HepG2 (cell line): ENCODE data around the gene RING1. TPM values are rescaled to one million over a fixed set of nuclear protein-coding genes. Genes with fewer than 3 reads are reported as not detected.

Experiments
- CBX5 ChIP-seq: sonication (generic); formaldehyde crosslinking; IDR thresholded peaks from 2 replicates; pipeline ENCODE4 v1.4.0; 2020; ENCODE audit warnings: missing genetic modification reagents, borderline replicate concordance
- HHEX ChIP-seq: IDR thresholded peaks from 2 replicates; pipeline ENCODE4 v1.6.1; 2016; ENCODE audit warnings: control low read depth
- HNF4G ChIP-seq, 2 experiments: sonication (generic) in 1 of 2; formaldehyde crosslinking in 1 of 2; IDR thresholded peaks; 2 replicates each; pipeline versions ENCODE4 v1.4.0 to v1.6.1; 2011 to 2020; ENCODE audit warnings: borderline replicate concordance in 2 of 2, low read depth in 2 of 2, mild to moderate bottlenecking in 2 of 2, low read length in 1 of 2, missing genetic modification reagents in 1 of 2, moderate library complexity in 1 of 2
- HOXA9 ChIP-seq: sonication (generic); formaldehyde crosslinking; IDR thresholded peaks from 2 replicates; pipeline ENCODE4 v1.8.1; 2022; ENCODE audit warnings: missing genetic modification reagents, mild to moderate bottlenecking, moderate library complexity, borderline replicate concordance
- MIER3 ChIP-seq: IDR thresholded peaks from 2 replicates; pipeline ENCODE4 v1.6.1; 2016; ENCODE audit warnings: missing compliant biosample characterization, borderline replicate concordance
- MIXL1 ChIP-seq: IDR thresholded peaks from 2 replicates; pipeline ENCODE4 v1.6.1; 2016
- PCBP2 ChIP-seq: fragments of 200-400 bp; formaldehyde crosslinking; optimal IDR thresholded peaks from 2 replicates; pipeline ENCODE3; 2018; ENCODE audit warnings: low read length, low read depth; ENCODE audit not compliant: poor library complexity, severe bottlenecking
- PPARG ChIP-seq: conservative IDR thresholded peaks from 2 replicates; pipeline ENCODE4 v1.6.1; 2016; ENCODE audit warnings: missing biosample characterization, missing genetic modification reagents
- PTBP1 ChIP-seq: fragments of 200-400 bp; formaldehyde crosslinking; IDR thresholded peaks from 2 replicates; pipeline ENCODE4 v1.6.1; 2018; ENCODE audit warnings: low read length, low read depth; ENCODE audit not compliant: poor library complexity, severe bottlenecking
- RELA ChIP-seq: sonication (generic); formaldehyde crosslinking; IDR thresholded peaks from 2 replicates; pipeline ENCODE4 v1.4.0; 2020; ENCODE audit warnings: missing genetic modification reagents
- SSRP1 ChIP-seq: IDR thresholded peaks from 2 replicates; pipeline ENCODE4 v1.6.1; 2016; ENCODE audit warnings: control low read depth
- THAP11 ChIP-seq: IDR thresholded peaks from 2 replicates; pipeline ENCODE4 v1.6.1; 2016; ENCODE audit warnings: missing biosample characterization, missing genetic modification reagents
- XRCC5 ChIP-seq: fragments of 200-400 bp; formaldehyde crosslinking; optimal IDR thresholded peaks from 2 replicates; pipeline ENCODE3; 2017; ENCODE audit warnings: mild to moderate bottlenecking, low read length
- ZFP41 ChIP-seq: sonication (generic); formaldehyde crosslinking; IDR thresholded peaks from 2 replicates; pipeline ENCODE4 v1.4.0; 2020; ENCODE audit warnings: mild to moderate bottlenecking, missing genetic modification reagents, borderline replicate concordance
- ZNF326 ChIP-seq: sonication (generic); formaldehyde crosslinking; IDR thresholded peaks from 2 replicates; pipeline ENCODE4 v1.4.0; 2020; ENCODE audit warnings: missing genetic modification reagents, borderline replicate concordance
- ZNF335 ChIP-seq: sonication (generic); formaldehyde crosslinking; IDR thresholded peaks from 2 replicates; pipeline ENCODE4 v1.4.0; 2020; ENCODE audit warnings: missing genetic modification reagents
- ZNF33A ChIP-seq: sonication (generic); formaldehyde crosslinking; IDR thresholded peaks from 2 replicates; pipeline ENCODE4 v1.5.1; 2020; ENCODE audit warnings: missing genetic modification reagents, mild to moderate bottlenecking, moderate library complexity, borderline replicate concordance
- ZNF547 ChIP-seq: sonication (generic); formaldehyde crosslinking; IDR thresholded peaks from 2 replicates; pipeline ENCODE4 v1.5.1; 2020; ENCODE audit warnings: mild to moderate bottlenecking, missing genetic modification reagents
- ZNF629 ChIP-seq: sonication (generic); formaldehyde crosslinking; conservative IDR thresholded peaks from 2 replicates; pipeline ENCODE4 v1.5.0; 2020; ENCODE audit warnings: missing genetic modification reagents
- ZNF773 ChIP-seq: sonication (generic); formaldehyde crosslinking; IDR thresholded peaks from 2 replicates; pipeline ENCODE4 v1.4.0; 2020; ENCODE audit warnings: missing genetic modification reagents, borderline replicate concordance
- polyA plus RNA-seq, 8 experiments: library from polyadenylated mRNA; depleted of rRNA in 3 of 8; stranded (reverse) in 7 of 8; unstranded in 1 of 8; fragments of >200 nt; fragmentation: Illumina TruSeq in 4 of 8; extraction: Trizol in 4 of 8; gene quantifications; 2 replicates each; pipeline versions ENCODE4 v1.2.1 to v1.2.3, GENCODE V29; 2011 to 2016; ENCODE audit warnings: low read depth in 4 of 8, missing spikeins in 1 of 8, mixed read lengths in 1 of 8; ENCODE audit not compliant: insufficient read depth in 1 of 8
- total RNA-seq, 5 experiments: library from RNA; depleted of rRNA; stranded (reverse); fragments of >200 nt; fragmentation: Illumina TruSeq; extraction: Trizol; gene quantifications; 2 replicates each; pipeline ENCODE4 v1.2.3, GENCODE V29; 2016; ENCODE audit warnings: low read depth in 1 of 5
- TF ChIP-seq, protein P1 (sequence below): sonication (generic); formaldehyde crosslinking; IDR thresholded peaks from 2 replicates; pipeline ENCODE4 v1.5.1; 2020; ENCODE audit warnings: missing genetic modification reagents, mild to moderate bottlenecking, borderline replicate concordance
- TF ChIP-seq, protein P2 (sequence below): sonication (generic); formaldehyde crosslinking; IDR thresholded peaks from 2 replicates; pipeline ENCODE4 v1.4.0; 2020; ENCODE audit warnings: mild to moderate bottlenecking, missing genetic modification reagents
- TF ChIP-seq, protein P3 (sequence below): sonication (generic); formaldehyde crosslinking; IDR thresholded peaks from 2 replicates; pipeline ENCODE4 v1.8.0; 2022; ENCODE audit warnings: mild to moderate bottlenecking, missing genetic modification reagents; ENCODE audit not compliant: insufficient replicate concordance
- TF ChIP-seq, protein P4 (sequence below): conservative IDR thresholded peaks from 2 replicates; pipeline ENCODE4 v1.6.1; 2018; ENCODE audit warnings: missing genetic modification reagents

The RING1 gene
- total and polyA plus RNA-seq, 2 of the 13 experiments (the other 11 are each of a cell fraction or from before 2014, with no cell fraction given) = 23.9 to 33.6 TPM

DNA sequence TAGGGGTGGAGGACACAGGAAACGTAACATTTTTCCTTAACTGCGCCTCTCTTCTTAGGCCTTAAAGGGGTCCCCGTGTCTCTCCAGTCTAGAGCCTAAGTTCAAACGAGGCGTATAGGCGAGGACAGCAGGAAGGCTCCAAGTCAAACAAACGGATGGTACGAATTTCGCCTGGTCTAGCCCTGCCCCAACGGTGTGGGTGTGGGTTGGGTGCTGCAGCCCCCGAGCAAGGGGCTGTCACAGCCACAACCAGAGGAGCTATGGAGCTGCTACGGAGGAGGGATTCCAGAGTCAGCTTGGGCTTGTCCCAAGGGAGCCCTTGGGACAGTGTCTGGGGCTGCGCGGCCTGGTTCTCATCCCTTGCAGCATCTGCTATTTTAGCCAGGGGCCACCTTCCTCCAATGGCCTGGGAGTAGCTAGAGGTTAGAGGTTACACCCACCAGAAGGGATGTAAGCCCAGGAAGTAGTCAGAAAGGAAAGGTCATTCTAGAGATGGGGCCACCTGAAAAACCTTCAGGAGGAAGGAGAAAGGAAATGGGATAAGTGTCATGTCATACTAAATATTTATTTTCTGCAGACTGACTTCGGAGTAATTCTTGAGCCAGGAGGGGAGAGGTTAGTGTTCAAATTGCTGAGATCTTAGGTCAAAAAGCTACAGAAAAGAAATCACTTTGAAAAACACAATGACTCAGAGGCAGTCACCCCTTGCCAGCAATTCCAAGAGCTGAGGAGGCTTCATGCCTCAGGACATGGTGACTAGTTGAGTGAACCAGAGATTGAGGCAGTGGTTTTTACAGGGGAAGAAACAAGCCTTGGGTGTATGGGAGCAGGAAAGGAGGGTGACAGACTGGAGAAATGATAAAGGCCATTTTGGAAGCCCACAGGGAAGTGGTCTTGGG is 41.7 kb downstream of the RING1 start (continued):
- no peak for TF ChIP-seq MIXL1
- 0 out of 2 replicates have a peak, but pooled peaks have one; percentile 71 for TF ChIP-seq ZNF547 (CRISPR knock-in tag)
- no peak for TF ChIP-seq THAP11 (CRISPR knock-in tag)
- TF ChIP-seq PPARG (CRISPR knock-in tag) = no peak
- TF ChIP-seq ZNF629 (CRISPR knock-in tag) = no peak
- no peak for TF ChIP-seq MIER3 (CRISPR knock-in tag)
- no peak; the same call in 1 of the 2 replicates for TF ChIP-seq RELA (CRISPR knock-in tag)
- no peak for TF ChIP-seq HHEX (CRISPR knock-in tag)
- TF ChIP-seq, protein P1, sequence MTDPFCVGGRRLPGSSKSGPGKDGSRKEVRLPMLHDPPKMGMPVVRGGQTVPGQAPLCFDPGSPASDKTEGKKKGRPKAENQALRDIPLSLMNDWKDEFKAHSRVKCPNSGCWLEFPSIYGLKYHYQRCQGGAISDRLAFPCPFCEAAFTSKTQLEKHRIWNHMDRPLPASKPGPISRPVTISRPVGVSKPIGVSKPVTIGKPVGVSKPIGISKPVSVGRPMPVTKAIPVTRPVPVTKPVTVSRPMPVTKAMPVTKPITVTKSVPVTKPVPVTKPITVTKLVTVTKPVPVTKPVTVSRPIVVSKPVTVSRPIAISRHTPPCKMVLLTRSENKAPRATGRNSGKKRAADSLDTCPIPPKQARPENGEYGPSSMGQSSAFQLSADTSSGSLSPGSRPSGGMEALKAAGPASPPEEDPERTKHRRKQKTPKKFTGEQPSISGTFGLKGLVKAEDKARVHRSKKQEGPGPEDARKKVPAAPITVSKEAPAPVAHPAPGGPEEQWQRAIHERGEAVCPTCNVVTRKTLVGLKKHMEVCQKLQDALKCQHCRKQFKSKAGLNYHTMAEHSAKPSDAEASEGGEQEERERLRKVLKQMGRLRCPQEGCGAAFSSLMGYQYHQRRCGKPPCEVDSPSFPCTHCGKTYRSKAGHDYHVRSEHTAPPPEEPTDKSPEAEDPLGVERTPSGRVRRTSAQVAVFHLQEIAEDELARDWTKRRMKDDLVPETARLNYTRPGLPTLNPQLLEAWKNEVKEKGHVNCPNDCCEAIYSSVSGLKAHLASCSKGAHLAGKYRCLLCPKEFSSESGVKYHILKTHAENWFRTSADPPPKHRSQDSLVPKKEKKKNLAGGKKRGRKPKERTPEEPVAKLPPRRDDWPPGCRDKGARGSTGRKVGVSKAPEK (CRISPR knock-in tag) = no peak
- TF ChIP-seq ZNF335 (CRISPR knock-in tag) = no peak
- TF ChIP-seq, protein P2, sequence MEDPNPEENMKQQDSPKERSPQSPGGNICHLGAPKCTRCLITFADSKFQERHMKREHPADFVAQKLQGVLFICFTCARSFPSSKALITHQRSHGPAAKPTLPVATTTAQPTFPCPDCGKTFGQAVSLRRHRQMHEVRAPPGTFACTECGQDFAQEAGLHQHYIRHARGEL (CRISPR knock-in tag) = no peak
- TF ChIP-seq, protein P3, sequence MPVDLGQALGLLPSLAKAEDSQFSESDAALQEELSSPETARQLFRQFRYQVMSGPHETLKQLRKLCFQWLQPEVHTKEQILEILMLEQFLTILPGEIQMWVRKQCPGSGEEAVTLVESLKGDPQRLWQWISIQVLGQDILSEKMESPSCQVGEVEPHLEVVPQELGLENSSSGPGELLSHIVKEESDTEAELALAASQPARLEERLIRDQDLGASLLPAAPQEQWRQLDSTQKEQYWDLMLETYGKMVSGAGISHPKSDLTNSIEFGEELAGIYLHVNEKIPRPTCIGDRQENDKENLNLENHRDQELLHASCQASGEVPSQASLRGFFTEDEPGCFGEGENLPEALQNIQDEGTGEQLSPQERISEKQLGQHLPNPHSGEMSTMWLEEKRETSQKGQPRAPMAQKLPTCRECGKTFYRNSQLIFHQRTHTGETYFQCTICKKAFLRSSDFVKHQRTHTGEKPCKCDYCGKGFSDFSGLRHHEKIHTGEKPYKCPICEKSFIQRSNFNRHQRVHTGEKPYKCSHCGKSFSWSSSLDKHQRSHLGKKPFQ (CRISPR knock-in tag) = no peak
- TF ChIP-seq PCBP2 = no peak
- TF ChIP-seq SSRP1 (CRISPR knock-in tag) = peak; percentile 15
- TF ChIP-seq, protein P4, sequence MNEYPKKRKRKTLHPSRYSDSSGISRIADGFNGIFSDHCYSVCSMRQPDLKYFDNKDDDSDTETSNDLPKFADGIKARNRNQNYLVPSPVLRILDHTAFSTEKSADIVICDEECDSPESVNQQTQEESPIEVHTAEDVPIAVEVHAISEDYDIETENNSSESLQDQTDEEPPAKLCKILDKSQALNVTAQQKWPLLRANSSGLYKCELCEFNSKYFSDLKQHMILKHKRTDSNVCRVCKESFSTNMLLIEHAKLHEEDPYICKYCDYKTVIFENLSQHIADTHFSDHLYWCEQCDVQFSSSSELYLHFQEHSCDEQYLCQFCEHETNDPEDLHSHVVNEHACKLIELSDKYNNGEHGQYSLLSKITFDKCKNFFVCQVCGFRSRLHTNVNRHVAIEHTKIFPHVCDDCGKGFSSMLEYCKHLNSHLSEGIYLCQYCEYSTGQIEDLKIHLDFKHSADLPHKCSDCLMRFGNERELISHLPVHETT (CRISPR knock-in tag) = no peak
- TF ChIP-seq HOXA9 (CRISPR knock-in tag) = no peak
- no peak for TF ChIP-seq CBX5 (CRISPR knock-in tag)
- TF ChIP-seq ZNF773 = no peak
- no peak for TF ChIP-seq ZFP41 (CRISPR knock-in tag)
- TF ChIP-seq PTBP1 = no peak
- TF ChIP-seq HNF4G (IDR thresholded peaks at IDR 0.05; ENCODE audit: borderline replicate concordance, low read depth, low read length) = no peak
- TF ChIP-seq HNF4G (CRISPR knock-in tag; IDR thresholded peaks at IDR 0.05; ENCODE audit: borderline replicate concordance, low read depth) = no peak
- TF ChIP-seq ZNF33A (CRISPR knock-in tag) = no peak
- TF ChIP-seq XRCC5 = no peak
- TF ChIP-seq ZNF326 = 0 out of 2 replicates have a peak, but pooled peaks have one; percentile 10
